AG04450 (cell line): Measurements from ENCODE around the gene FRMPD1. TPM values are rescaled to one million over a fixed set of nuclear protein-coding genes. Genes with fewer than 3 reads are reported as not detected.

Source experiments
- CTCF ChIA-PET: fragments of 300-600, 350-600 bp; formaldehyde crosslinking; extraction: SDS; loops from one replicate; lab custom pipeline; 2022; ENCODE audit warnings: antibody characterized with exemption, inconsistent platforms; lab: Charles Lee
- POLR2A ChIA-PET: fragments of 350-600 bp; formaldehyde crosslinking; extraction: SDS; loops from one replicate; lab custom pipeline; 2021; ENCODE audit warnings: antibody characterized with exemption, inconsistent platforms; lab: Yijun Ruan, JAX
- DNase-seq: peaks from one replicate; pipeline ENCODE4 v3.0.0-alpha.2; 2011; ENCODE audit warnings: low read depth, low spot score
- H3K27ac ChIP-seq: one replicate; pipeline ENCODE4 v1.5.1; 2012; ENCODE audit warnings: low read depth, low read length, control low read depth
- H3K27me3 ChIP-seq: one replicate; pipeline ENCODE4 v1.6.0; 2012; ENCODE audit warnings: low read length; ENCODE audit not compliant: control insufficient read depth, insufficient read depth
- H3K4me3 ChIP-seq: 2 replicates; pipeline ENCODE4 v1.5.1; 2011; ENCODE audit warnings: mild to moderate bottlenecking, low read depth, low read length, control low read depth
- H3K9me3 ChIP-seq: 2 replicates; pipeline ENCODE4 v1.5.1; 2012; ENCODE audit warnings: low read length; ENCODE audit not compliant: control insufficient read depth, insufficient read depth
- polyA plus RNA-seq: library from polyadenylated mRNA; depleted of rRNA; stranded (reverse); fragments of >200 nt; gene quantifications from 2 replicates; pipeline ENCODE4 v1.2.3, GENCODE V29; 2011
- TF ChIP-seq, protein P1 (sequence below): IDR thresholded peaks from 2 replicates; pipeline ENCODE4 v1.5.1; 2011; ENCODE audit warnings: low read depth, low read length, control low read depth, inconsistent platforms

The FRMPD1 gene
- polyA plus RNA-seq, 1 experiment, result not detected

DNA sequence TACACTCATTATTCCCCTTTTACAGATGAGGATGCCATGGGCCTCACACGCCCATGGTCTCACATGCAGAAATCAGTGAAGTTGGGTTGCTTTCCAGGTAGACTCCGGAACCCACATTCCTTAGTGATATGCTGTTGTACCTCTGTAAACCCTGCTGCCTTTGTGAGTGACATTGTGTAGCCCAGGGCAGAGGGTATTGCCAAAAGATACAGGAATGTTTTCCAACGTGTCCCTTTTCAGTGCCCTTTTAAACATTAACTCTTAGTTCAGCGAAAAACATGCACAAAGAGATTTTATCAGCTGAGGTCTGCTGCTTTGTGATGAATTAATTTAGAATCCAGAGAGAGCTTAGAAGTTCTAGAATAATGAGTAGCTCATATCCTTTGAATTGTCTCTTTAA is 64.5 kb downstream of the FRMPD1 start:
- ChIA-PET POLR2A (no interaction called here), CTCF (no interaction called here)
- no peak for DNase-seq

DNA sequence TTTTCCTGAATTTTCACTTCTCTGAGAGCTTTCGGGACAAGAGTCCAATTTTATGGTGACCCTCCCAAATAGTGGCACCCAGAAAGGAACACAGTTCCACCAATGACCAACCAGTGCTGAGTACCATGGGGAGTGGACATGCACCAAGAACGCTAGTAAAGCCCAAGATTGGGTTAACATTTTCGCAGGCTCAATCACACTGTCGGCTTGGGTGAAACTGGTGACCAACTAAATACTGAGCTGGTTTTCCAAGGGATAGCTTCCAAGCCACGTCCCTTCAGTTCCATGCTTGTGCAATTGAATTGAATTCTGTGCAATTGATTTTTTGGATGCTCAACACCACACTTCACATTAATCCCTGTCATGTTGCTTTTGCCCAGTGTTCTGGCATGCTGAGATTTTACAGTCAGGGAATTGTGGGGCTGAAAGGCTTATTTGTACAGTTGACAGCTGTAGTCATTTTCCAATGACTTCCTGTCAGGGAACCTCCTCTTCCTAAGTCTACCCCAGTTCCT is 65.3 kb downstream of the FRMPD1 start:
- no peak for DNase-seq
- TF ChIP-seq, protein P1, sequence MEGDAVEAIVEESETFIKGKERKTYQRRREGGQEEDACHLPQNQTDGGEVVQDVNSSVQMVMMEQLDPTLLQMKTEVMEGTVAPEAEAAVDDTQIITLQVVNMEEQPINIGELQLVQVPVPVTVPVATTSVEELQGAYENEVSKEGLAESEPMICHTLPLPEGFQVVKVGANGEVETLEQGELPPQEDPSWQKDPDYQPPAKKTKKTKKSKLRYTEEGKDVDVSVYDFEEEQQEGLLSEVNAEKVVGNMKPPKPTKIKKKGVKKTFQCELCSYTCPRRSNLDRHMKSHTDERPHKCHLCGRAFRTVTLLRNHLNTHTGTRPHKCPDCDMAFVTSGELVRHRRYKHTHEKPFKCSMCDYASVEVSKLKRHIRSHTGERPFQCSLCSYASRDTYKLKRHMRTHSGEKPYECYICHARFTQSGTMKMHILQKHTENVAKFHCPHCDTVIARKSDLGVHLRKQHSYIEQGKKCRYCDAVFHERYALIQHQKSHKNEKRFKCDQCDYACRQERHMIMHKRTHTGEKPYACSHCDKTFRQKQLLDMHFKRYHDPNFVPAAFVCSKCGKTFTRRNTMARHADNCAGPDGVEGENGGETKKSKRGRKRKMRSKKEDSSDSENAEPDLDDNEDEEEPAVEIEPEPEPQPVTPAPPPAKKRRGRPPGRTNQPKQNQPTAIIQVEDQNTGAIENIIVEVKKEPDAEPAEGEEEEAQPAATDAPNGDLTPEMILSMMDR, result no peak
- ChIA-PET POLR2A (no interaction called here), CTCF (no interaction called here)
- no peak overlapping the region for H3K27ac ChIP-seq
- no peak overlapping the region for H3K4me3 ChIP-seq
- peaks cover 29% of the 10 kb centered on the region for H3K27me3 ChIP-seq
- no peaks in the 10 kb centered on the region for H3K9me3 ChIP-seq

More for the DNA sequence above, 64.5 kb downstream of the FRMPD1 start:
- Histone ChIP-seq H3K9me3 (no peaks in the 10 kb centered on the region), H3K27me3 (peaks cover 25% of the 10 kb centered on the region), H3K4me3 (no peak overlapping the region), H3K27ac (no peak overlapping the region)
- TF ChIP-seq, protein P1, result no peak

DNA sequence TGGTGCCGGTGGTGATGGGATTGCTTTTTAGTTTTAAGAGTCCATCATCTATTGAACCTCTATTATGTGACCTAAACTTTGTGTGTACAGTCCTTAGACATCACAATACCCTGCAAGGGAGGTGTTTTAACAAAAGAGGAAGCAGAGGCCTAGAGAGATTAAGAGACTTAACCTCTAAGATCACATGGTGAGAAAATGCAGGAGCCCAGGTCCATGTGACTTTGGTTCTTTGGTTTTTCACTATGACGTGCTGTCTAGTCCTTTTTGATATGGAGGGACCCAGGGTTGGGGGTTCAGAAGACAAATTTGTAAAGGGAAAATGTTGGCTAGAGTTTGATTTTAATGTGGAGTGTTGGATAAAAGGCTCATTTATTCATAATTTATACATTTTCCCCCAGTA is 68.8 kb downstream of the FRMPD1 start:
- no peak for DNase-seq
- Histone ChIP-seq H3K4me3 (no peak overlapping the region), H3K27ac (no peak overlapping the region), H3K9me3 (no peaks in the 10 kb centered on the region), H3K27me3 (peaks cover 32% of the 10 kb centered on the region)
- TF ChIP-seq, protein P1, result no peak
- POLR2A ChIA-PET, result no interaction called here
- CTCF ChIA-PET, result no interaction called here

DNA sequence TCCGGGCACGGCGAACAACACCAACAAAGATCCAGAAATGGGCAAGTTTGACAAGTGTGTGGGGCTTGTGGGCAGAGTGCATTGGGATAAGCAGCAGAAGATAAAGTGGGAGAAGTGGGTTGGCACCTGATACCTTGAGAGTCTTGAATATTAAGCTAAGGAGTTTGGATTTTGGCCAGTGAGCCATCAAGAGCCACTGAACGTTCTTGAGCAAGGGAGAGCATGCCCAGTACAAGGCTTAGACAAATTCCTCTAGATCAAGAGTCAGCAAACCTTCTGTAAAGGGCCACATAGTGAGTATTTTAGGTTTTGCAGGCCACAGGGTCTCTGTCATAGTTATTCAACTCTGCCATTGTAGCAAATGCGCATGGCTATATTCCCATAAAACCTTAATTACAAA is 76.3 kb downstream of the FRMPD1 start:
- no peak overlapping the region for H3K27ac ChIP-seq
- CTCF ChIA-PET, result no interaction called here
- DNase-seq, result no peak
- TF ChIP-seq, protein P1, result no peak
- POLR2A ChIA-PET, result no interaction called here
- H3K27me3 ChIP-seq, result peaks cover 48% of the 10 kb centered on the region
- H3K9me3 ChIP-seq, result no peaks in the 10 kb centered on the region
- H3K4me3 ChIP-seq, result no peak overlapping the region

DNA sequence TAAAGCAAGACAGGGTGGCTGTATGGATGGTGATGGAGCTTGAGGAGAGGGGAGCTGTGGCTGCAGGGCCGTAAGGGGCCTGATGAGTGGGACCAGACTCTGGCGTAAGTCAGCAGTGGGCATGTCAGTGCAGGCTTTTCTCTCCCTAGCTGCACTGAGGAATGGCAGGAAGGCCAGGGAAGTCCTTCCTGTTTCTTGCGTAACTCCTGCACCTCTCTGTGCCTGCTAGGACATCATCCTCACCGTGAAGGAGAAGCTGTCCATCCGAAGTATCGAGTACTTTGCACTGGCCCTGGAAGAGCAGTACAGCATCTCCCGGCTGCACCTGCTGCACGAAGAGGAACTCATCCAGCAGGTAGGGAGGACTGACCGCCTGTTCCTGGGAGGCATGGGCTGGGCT is 78.7 kb downstream of the FRMPD1 start:
- POLR2A ChIA-PET, result interaction anchor here (0.6 kb wide), 1 partner anchor 12 kb away, joined by 3 read pairs; no protein-coding TSS in a partner anchor
- peaks cover 57% of the 10 kb centered on the region for H3K27me3 ChIP-seq
- H3K4me3 ChIP-seq, result no peak overlapping the region
- no peak overlapping the region for H3K27ac ChIP-seq
- H3K9me3 ChIP-seq, result no peaks in the 10 kb centered on the region
- TF ChIP-seq, protein P1, result no peak
- DNase-seq, result no peak
- CTCF ChIA-PET, result interaction anchor here (0.6 kb wide), 1 partner anchor 174 kb away, joined by 3 read pairs; no protein-coding TSS in a partner anchor
